HEK293 (cell line): ENCODE data around the gene DOK6.
"Not testable (repeated sequence)": the region's sequence is repeated elsewhere in the genome, so short reads cannot be mapped to it uniquely, and the experiment has no call there.

Source experiments
- CTCF ChIA-PET: fragments of 350-600 bp; formaldehyde crosslinking; extraction: SDS; loops from one replicate; lab custom pipeline; 2021; ENCODE audit warnings: antibody characterized with exemption; lab: Yijun Ruan, JAX
- POLR2A ChIA-PET: fragments of 300-600 bp; formaldehyde crosslinking; extraction: SDS; loops from one replicate; lab custom pipeline; 2020; ENCODE audit warnings: antibody characterized with exemption, inconsistent platforms; lab: Yijun Ruan, JAX
- H3K27ac ChIP-seq: fragments of 200-500 bp; sonication (Bioruptor generic); 2 replicates; pipeline ENCODE4 v1.5.1; 2014; ENCODE audit warnings: low read depth, low read length, control low read depth, inconsistent platforms; ENCODE audit errors: extremely low read depth
- H3K36me3 ChIP-seq, 2 experiments: fragments of 200-500 bp in 1 of 2; sonication (Bioruptor generic) in 1 of 2; 1 replicate in 1 of 2; 2 replicates in 1 of 2; pipeline ENCODE4 v1.5.1; 2014 to 2017; ENCODE audit warnings: inconsistent platforms in 2 of 2, low read length in 2 of 2; ENCODE audit not compliant: control insufficient read depth in 2 of 2, insufficient read depth in 1 of 2
- H3K4me1 ChIP-seq: fragments of 200-500 bp; sonication (Bioruptor generic); 2 replicates; pipeline ENCODE4 v1.5.1; 2014; ENCODE audit warnings: mild to moderate bottlenecking, low read length, inconsistent platforms; ENCODE audit not compliant: control insufficient read depth, insufficient read depth
- H3K4me3 ChIP-seq: 2 replicates; pipeline ENCODE4 v1.5.1; 2011; ENCODE audit warnings: low read depth, mild to moderate bottlenecking, control low read depth, low read length, moderate library complexity
- H3K9me3 ChIP-seq: fragments of 200-500 bp; sonication (Bioruptor generic); 2 replicates; pipeline ENCODE4 v1.5.1; 2014; ENCODE audit warnings: low read depth, low read length, inconsistent platforms; ENCODE audit not compliant: control insufficient read depth, insufficient read depth
- HOXC10 ChIP-seq: sonication (generic); formaldehyde crosslinking; IDR thresholded peaks from 2 replicates; pipeline ENCODE4 v1.8.1; 2023; ENCODE audit warnings: mild to moderate bottlenecking, missing genetic modification reagents
- KLF16 ChIP-seq: fragments of 450-650 bp; formaldehyde crosslinking; IDR thresholded peaks from 2 replicates; pipeline ENCODE4 v1.5.1; 2017; ENCODE audit warnings: missing biosample characterization, missing genetic modification characterization
- KLF9 ChIP-seq: fragments of 450-650 bp; formaldehyde crosslinking; IDR thresholded peaks from 2 replicates; pipeline ENCODE4 v1.5.1; 2016; ENCODE audit warnings: missing biosample characterization, missing genetic modification characterization, low read depth
- SCRT1 ChIP-seq: fragments of 450-650 bp; formaldehyde crosslinking; IDR thresholded peaks from 2 replicates; pipeline ENCODE4 v1.5.1; 2016; ENCODE audit warnings: missing biosample characterization, missing genetic modification characterization, borderline replicate concordance
- SETDB1 ChIP-seq: IDR thresholded peaks from one replicate; pipeline ENCODE4 v1.6.1; 2017; ENCODE audit warnings: mild to moderate bottlenecking, low read length, moderate library complexity, mixed read lengths; ENCODE audit not compliant: insufficient read length
- WT1 ChIP-seq: fragments of 450-650 bp; formaldehyde crosslinking; IDR thresholded peaks from 2 replicates; pipeline ENCODE4 v1.5.1; 2016; ENCODE audit warnings: missing biosample characterization, missing genetic modification characterization
- ZFP41 ChIP-seq: fragments of 450-650 bp; formaldehyde crosslinking; IDR thresholded peaks from 2 replicates; pipeline ENCODE4 v1.5.1; 2016; ENCODE audit warnings: missing biosample characterization, missing genetic modification characterization, borderline replicate concordance
- ZNF146 ChIP-seq: fragments of 450-650 bp; formaldehyde crosslinking; IDR thresholded peaks from 2 replicates; pipeline ENCODE4 v1.5.1; 2016; ENCODE audit warnings: missing biosample characterization, missing genetic modification characterization
- ZNF169 ChIP-seq: fragments of 450-650 bp; formaldehyde crosslinking; IDR thresholded peaks from 2 replicates; pipeline ENCODE4 v1.5.1; 2016; ENCODE audit warnings: missing biosample characterization, missing genetic modification characterization
- ZNF2 ChIP-seq: fragments of 450-650 bp; formaldehyde crosslinking; IDR thresholded peaks from 2 replicates; pipeline ENCODE4 v1.5.1; 2016; ENCODE audit warnings: missing biosample characterization, missing genetic modification characterization
- ZNF211 ChIP-seq: fragments of 450-650 bp; formaldehyde crosslinking; IDR thresholded peaks from 2 replicates; pipeline ENCODE4 v1.5.1; 2016; ENCODE audit warnings: low read depth, missing biosample characterization, missing genetic modification characterization
- ZNF221 ChIP-seq: fragments of 450-650 bp; formaldehyde crosslinking; IDR thresholded peaks from 2 replicates; pipeline ENCODE4 v1.5.1; 2017; ENCODE audit warnings: missing biosample characterization, missing genetic modification characterization, borderline replicate concordance
- ZNF248 ChIP-seq: fragments of 450-650 bp; formaldehyde crosslinking; IDR thresholded peaks from 2 replicates; pipeline ENCODE4 v1.5.1; 2017; ENCODE audit warnings: missing biosample characterization, missing genetic modification characterization
- ZNF449 ChIP-seq: fragments of 450-650 bp; formaldehyde crosslinking; IDR thresholded peaks from 2 replicates; pipeline ENCODE4 v1.5.1; 2017; ENCODE audit warnings: missing biosample characterization, mild to moderate bottlenecking, missing genetic modification characterization, moderate library complexity
- ZNF549 ChIP-seq: fragments of 450-650 bp; IDR thresholded peaks from 2 replicates; pipeline ENCODE4 v1.5.1; 2018; ENCODE audit warnings: missing biosample characterization, missing genetic modification characterization, mild to moderate bottlenecking, inconsistent platforms, moderate library complexity
- ZNF560 ChIP-seq: fragments of 450-650 bp; formaldehyde crosslinking; IDR thresholded peaks from 2 replicates; pipeline ENCODE4 v1.5.1; 2017; ENCODE audit warnings: missing biosample characterization, missing genetic modification characterization, borderline replicate concordance
- ZNF610 ChIP-seq: fragments of 450-650 bp; formaldehyde crosslinking; IDR thresholded peaks from 2 replicates; pipeline ENCODE4 v1.5.1; 2016; ENCODE audit warnings: missing biosample characterization, missing genetic modification characterization, borderline replicate concordance
- ZNF707 ChIP-seq: fragments of 450-650 bp; formaldehyde crosslinking; IDR thresholded peaks from 2 replicates; pipeline ENCODE4 v1.5.1; 2016; ENCODE audit warnings: missing biosample characterization, missing genetic modification characterization
- ZNF747 ChIP-seq: fragments of 450-650 bp; formaldehyde crosslinking; IDR thresholded peaks from 2 replicates; pipeline ENCODE4 v1.5.1; 2016; ENCODE audit warnings: missing biosample characterization, missing genetic modification characterization
- ZSCAN30 ChIP-seq: fragments of 450-650 bp; IDR thresholded peaks from 2 replicates; pipeline ENCODE4 v1.5.1; 2018; ENCODE audit warnings: missing biosample characterization, mild to moderate bottlenecking, missing genetic modification characterization, moderate library complexity
- TF ChIP-seq, protein P1 (sequence below): fragments of 450-650 bp; formaldehyde crosslinking; IDR thresholded peaks from 2 replicates; pipeline ENCODE4 v1.5.1; 2016; ENCODE audit warnings: missing biosample characterization, missing genetic modification characterization
- TF ChIP-seq, protein P2 (sequence below): fragments of 450-650 bp; formaldehyde crosslinking; IDR thresholded peaks from 2 replicates; pipeline ENCODE4 v1.5.1; 2016; ENCODE audit warnings: missing biosample characterization, missing genetic modification characterization
- TF ChIP-seq, protein P3 (sequence below): fragments of 450-650 bp; formaldehyde crosslinking; conservative IDR thresholded peaks from 2 replicates; pipeline ENCODE4 v1.5.1; 2016; ENCODE audit warnings: low read depth, missing biosample characterization, missing genetic modification characterization

Gene DOK6

DNA sequence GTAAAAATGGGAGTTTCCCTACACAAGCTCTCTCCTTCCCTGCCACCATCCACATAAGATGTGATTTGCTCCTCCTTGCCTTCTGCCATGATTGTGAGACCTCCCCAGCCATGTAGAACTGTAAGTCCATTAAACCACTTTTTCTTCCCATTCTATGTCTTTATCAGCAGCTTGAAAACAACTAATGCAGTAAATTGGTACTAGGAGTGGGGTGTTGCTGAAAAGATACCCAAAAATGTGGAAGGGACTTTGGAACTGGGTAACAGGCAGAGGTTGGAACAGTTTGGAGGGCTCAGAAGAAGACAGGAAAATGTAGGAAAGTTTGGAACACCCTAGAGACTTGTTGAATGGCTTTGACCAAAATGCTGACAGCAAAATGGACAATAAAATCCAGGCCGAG is 40.9 kb upstream of the DOK6 start:
- POLR2A ChIA-PET, H3K27ac ChIP-seq, H3K9me3 ChIP-seq, H3K4me3 ChIP-seq, CTCF ChIA-PET, H3K4me1 ChIP-seq, H3K36me3 ChIP-seq: not testable (repeated sequence)
- peak; percentile 78 for TF ChIP-seq ZNF707

DNA sequence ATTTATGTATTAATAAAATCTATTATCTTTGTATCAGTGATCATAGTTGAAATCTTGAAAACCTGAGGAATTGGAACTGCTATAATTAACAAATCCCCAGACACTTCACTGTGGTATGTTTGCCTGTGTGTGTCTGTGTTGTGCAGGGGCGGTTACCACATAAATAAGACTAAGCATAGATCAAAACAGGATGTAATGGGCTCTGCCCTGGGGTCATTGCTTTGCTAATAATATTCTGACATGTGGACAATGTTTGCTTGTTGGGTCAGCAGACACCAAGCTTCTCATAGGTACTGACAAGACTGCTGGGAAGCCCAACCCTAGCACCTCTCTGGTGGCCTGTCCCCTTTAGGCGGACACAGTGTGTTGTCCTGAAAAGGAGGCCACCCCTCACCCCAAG is 35.8 kb upstream of the DOK6 start:
- Histone ChIP-seq H3K27ac (no peak overlapping the region), H3K4me1 (no peaks in the 10 kb centered on the region), H3K9me3 (no peaks in the 10 kb centered on the region), H3K4me3 (no peak overlapping the region), H3K36me3 (no peaks in the 10 kb centered on the region)
- POLR2A ChIA-PET, result no interaction called here
- CTCF ChIA-PET, result interaction anchor here (0.6 kb wide), 1 partner anchor 412 kb away, joined by 4 read pairs; no protein-coding TSS in a partner anchor
- TF ChIP-seq SETDB1 (no peak), ZNF146 (tag by site-specific recombination) (no peak), ZNF169 (tag by site-specific recombination) (no peak), ZFP41 (tag by site-specific recombination) (no peak), ZNF221 (tag by site-specific recombination) (no peak), ZNF2 (tag by site-specific recombination) (no peak), ZNF211 (tag by site-specific recombination) (no peak), HOXC10 (CRISPR knock-in tag) (no peak), SCRT1 (no peak)
- TF ChIP-seq, protein P1, sequence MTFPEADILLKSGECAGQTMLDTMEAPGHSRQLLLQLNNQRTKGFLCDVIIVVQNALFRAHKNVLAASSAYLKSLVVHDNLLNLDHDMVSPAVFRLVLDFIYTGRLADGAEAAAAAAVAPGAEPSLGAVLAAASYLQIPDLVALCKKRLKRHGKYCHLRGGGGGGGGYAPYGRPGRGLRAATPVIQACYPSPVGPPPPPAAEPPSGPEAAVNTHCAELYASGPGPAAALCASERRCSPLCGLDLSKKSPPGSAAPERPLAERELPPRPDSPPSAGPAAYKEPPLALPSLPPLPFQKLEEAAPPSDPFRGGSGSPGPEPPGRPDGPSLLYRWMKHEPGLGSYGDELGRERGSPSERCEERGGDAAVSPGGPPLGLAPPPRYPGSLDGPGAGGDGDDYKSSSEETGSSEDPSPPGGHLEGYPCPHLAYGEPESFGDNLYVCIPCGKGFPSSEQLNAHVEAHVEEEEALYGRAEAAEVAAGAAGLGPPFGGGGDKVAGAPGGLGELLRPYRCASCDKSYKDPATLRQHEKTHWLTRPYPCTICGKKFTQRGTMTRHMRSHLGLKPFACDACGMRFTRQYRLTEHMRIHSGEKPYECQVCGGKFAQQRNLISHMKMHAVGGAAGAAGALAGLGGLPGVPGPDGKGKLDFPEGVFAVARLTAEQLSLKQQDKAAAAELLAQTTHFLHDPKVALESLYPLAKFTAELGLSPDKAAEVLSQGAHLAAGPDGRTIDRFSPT (tag by site-specific recombination), result no peak

- Histone ChIP-seq H3K4me1 (no peaks in the 10 kb centered on the region), H3K9me3 (no peaks in the 10 kb centered on the region), H3K27ac (no peak overlapping the region), H3K4me3 (no peak overlapping the region), H3K36me3 (no peaks in the 10 kb centered on the region)
- ChIA-PET POLR2A (no interaction called here), CTCF (interaction anchor here (0.7 kb wide), 1 partner anchor 10 kb away, joined by 3 read pairs; no protein-coding TSS in a partner anchor)
- TF ChIP-seq ZNF549, result no peak
- no peak for TF ChIP-seq SETDB1
- no peak for TF ChIP-seq KLF9 (tag by site-specific recombination)
- no peak for TF ChIP-seq ZNF610
- no peak for TF ChIP-seq WT1
- TF ChIP-seq ZSCAN30 (tag by site-specific recombination), result no peak
- no peak for TF ChIP-seq ZNF747
- no peak for TF ChIP-seq ZNF248 (tag by site-specific recombination)
- TF ChIP-seq, protein P2, sequence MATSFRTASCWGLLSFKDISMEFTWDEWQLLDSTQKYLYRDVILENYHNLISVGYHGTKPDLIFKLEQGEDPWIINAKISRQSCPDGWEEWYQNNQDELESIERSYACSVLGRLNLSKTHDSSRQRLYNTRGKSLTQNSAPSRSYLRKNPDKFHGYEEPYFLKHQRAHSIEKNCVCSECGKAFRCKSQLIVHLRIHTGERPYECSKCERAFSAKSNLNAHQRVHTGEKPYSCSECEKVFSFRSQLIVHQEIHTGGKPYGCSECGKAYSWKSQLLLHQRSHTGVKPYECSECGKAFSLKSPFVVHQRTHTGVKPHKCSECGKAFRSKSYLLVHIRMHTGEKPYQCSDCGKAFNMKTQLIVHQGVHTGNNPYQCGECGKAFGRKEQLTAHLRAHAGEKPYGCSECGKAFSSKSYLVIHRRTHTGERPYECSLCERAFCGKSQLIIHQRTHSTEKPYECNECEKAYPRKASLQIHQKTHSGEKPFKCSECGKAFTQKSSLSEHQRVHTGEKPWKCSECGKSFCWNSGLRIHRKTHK (tag by site-specific recombination), result no peak
- no peak for TF ChIP-seq ZNF560 (tag by site-specific recombination)
- no peak for TF ChIP-seq KLF16 (tag by site-specific recombination)
- TF ChIP-seq, protein P3, sequence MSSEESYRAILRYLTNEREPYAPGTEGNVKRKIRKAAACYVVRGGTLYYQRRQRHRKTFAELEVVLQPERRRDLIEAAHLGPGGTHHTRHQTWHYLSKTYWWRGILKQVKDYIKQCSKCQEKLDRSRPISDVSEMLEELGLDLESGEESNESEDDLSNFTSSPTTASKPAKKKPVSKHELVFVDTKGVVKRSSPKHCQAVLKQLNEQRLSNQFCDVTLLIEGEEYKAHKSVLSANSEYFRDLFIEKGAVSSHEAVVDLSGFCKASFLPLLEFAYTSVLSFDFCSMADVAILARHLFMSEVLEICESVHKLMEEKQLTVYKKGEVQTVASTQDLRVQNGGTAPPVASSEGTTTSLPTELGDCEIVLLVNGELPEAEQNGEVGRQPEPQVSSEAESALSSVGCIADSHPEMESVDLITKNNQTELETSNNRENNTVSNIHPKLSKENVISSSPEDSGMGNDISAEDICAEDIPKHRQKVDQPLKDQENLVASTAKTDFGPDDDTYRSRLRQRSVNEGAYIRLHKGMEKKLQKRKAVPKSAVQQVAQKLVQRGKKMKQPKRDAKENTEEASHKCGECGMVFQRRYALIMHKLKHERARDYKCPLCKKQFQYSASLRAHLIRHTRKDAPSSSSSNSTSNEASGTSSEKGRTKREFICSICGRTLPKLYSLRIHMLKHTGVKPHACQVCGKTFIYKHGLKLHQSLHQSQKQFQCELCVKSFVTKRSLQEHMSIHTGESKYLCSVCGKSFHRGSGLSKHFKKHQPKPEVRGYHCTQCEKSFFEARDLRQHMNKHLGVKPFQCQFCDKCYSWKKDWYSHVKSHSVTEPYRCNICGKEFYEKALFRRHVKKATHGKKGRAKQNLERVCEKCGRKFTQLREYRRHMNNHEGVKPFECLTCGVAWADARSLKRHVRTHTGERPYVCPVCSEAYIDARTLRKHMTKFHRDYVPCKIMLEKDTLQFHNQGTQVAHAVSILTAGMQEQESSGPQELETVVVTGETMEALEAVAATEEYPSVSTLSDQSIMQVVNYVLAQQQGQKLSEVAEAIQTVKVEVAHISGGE (tag by site-specific recombination), result no peak
- TF ChIP-seq ZNF449, result no peak
Measured at GRCh38 chr18:69365658-69366057, 35.0 kb upstream of the DOK6 start.
